Measurements from ENCODE around the gene SAP30BP. TPM values are rescaled to one million over a fixed set of nuclear protein-coding genes. Genes with fewer than 3 reads are reported as not detected.

Gene SAP30BP
- total RNA-seq, 1 experiment from 2014 or later = 149 TPM

DNA sequence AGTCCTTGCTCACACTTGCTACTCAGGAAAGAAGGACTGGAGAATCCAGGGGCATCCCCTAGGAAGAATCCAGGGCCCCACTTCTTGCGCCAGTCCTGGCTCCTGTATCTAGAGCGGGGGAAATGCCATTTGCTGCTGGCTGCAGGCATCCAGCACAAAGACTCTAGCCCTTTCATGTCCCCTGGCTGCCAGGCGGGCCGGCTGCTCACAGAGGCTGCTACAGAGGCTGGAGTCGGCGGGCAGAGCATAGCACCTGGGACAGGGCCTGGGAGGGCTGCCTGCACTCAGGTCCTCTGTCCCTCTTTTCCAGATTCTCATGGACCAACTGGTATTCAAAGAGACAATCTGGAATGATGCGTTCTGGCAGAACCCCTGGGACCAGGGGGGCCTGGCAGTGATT, 20.1 kb upstream of the SAP30BP start:
- ATAC-seq (no peak), DNase-seq (ENCODE audit: low read depth, low spot score) (no peak)
- Histone ChIP-seq H3K27me3 (ENCODE audit: insufficient read depth, low read length) (no peaks in the 10 kb centered on the region), H3K4me3 (replicated peaks in 1 of 2; ENCODE audit: low read depth in 1 of 2, low read length in 2 of 2) (no peak overlapping the region), H3K27ac (ENCODE audit: low read depth, low read length) (no peak overlapping the region; the same call in 1 of the 2 replicates), H3K9me2 (ENCODE audit: insufficient read depth) (no peaks in the 10 kb centered on the region), H3K4me2 (ENCODE audit: low read length) (peak overlapping the region; percentile 91; the same call in 1 of the 2 replicates), H2AFZ (ENCODE audit: low read depth, low read length, poor library complexity, severe bottlenecking) (no peak overlapping the region), H3K9me3 (ENCODE audit: control insufficient read depth in 1 of 2, insufficient read depth in 1 of 2, low read depth in 1 of 2, low read length in 2 of 2) (no peaks in the 10 kb centered on the region), H3K9ac (ENCODE audit: low read length) (peak overlapping the region; percentile 72), H3K36me3 (ENCODE audit: control insufficient read depth in 1 of 2, insufficient read depth in 2 of 2, low read length in 2 of 2) (peaks cover 16 to 19% of the 10 kb centered on the region in 2 experiments; a peak in 3 of 4 replicates), H4K20me1 (ENCODE audit: insufficient read depth) (no peaks in the 10 kb centered on the region), H3K4me1 (ENCODE audit: control insufficient read depth in 1 of 2, insufficient read depth in 2 of 2, low read length in 2 of 2) (peaks cover 32 to 51% of the 10 kb centered on the region in 2 experiments), H3K79me2 (ENCODE audit: insufficient read depth, low read length) (no peaks in the 10 kb centered on the region)
- intact Hi-C loops (cut with micrococcal nuclease) = no loop called here
- ChIA-PET CTCF (interaction anchor here (0.7 to 3.6 kb wide), 4 partner anchors 7 to 103 kb away, joined by 3 to 80 read pairs (median 15); partner anchors contain the start of gene SMIM5), POLR2A (interaction anchor here (2.5 to 2.8 kb wide), 2 partner anchors 14 to 133 kb away, joined by 13 to 17 read pairs; partner anchors contain the start of gene SMIM5), RAD21 (ENCODE audit: low non-redundant PET in 1 of 2, low total read pairs in 2 of 2, uncharacterized antibody in 2 of 2, unreplicated experiment in 2 of 2) (no interaction called here)
- BruUV-seq (replicated peaks) = no TSS peak
- TF ChIP-seq, protein P1, sequence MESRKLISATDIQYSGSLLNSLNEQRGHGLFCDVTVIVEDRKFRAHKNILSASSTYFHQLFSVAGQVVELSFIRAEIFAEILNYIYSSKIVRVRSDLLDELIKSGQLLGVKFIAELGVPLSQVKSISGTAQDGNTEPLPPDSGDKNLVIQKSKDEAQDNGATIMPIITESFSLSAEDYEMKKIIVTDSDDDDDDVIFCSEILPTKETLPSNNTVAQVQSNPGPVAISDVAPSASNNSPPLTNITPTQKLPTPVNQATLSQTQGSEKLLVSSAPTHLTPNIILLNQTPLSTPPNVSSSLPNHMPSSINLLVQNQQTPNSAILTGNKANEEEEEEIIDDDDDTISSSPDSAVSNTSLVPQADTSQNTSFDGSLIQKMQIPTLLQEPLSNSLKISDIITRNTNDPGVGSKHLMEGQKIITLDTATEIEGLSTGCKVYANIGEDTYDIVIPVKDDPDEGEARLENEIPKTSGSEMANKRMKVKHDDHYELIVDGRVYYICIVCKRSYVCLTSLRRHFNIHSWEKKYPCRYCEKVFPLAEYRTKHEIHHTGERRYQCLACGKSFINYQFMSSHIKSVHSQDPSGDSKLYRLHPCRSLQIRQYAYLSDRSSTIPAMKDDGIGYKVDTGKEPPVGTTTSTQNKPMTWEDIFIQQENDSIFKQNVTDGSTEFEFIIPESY (IDR thresholded peaks at IDR 0.05; ENCODE audit: extremely low read depth, insufficient replicate concordance, low read length) = no peak
- TF ChIP-seq JUND (IDR thresholded peaks at IDR 0.05) = no peak

DNA sequence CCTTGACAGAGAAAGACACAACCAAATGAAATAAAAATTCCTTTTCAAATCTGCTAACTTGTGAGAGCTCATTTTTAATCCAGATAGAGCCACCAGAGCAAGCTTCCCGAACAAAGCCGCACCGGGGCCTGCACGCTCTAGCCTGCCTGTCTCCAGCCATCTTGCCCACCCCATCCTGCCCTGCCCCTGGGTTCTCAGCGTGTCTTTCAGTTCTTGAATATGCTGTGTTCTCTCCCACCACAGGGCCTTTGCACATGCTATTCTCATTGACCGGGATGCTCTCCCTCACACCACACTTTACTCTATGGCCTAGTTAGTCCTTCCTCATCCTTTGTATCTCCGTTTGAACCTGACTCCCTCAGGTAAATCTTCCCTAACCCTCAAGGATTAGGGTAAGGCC, 19.2 kb upstream of the SAP30BP start:
- intact Hi-C loops (cut with micrococcal nuclease) = no loop called here
- H3K79me2 ChIP-seq (ENCODE audit: insufficient read depth, low read length) = no peaks in the 10 kb centered on the region
- POLR2A ChIA-PET = no interaction called here
- no peak overlapping the region for H3K9ac ChIP-seq (ENCODE audit: low read length)
- H3K9me2 ChIP-seq (ENCODE audit: insufficient read depth) = no peaks in the 10 kb centered on the region
- CTCF ChIA-PET = interaction anchor here (1.1 to 1.5 kb wide), 2 partner anchors 15 to 100 kb away, joined by 4 to 8 read pairs; partner anchors contain the start of gene SMIM5
- H3K27me3 ChIP-seq (ENCODE audit: insufficient read depth, low read length) = no peaks in the 10 kb centered on the region
- peaks cover 16 to 19% of the 10 kb centered on the region in 2 experiments; a peak in 3 of 4 replicates for H3K36me3 ChIP-seq (ENCODE audit: control insufficient read depth in 1 of 2, insufficient read depth in 2 of 2, low read length in 2 of 2)
- H2AFZ ChIP-seq (ENCODE audit: low read depth, low read length, poor library complexity, severe bottlenecking) = no peak overlapping the region
- RAD21 ChIA-PET (ENCODE audit: low non-redundant PET in 1 of 2, low total read pairs in 2 of 2, uncharacterized antibody in 2 of 2, unreplicated experiment in 2 of 2) = no interaction called here
- DNase-seq (ENCODE audit: low read depth, low spot score) (no peak), ATAC-seq (no peak)
- no peaks in the 10 kb centered on the region for H3K9me3 ChIP-seq (ENCODE audit: control insufficient read depth in 1 of 2, insufficient read depth in 1 of 2, low read depth in 1 of 2, low read length in 2 of 2)
- H3K4me2 ChIP-seq (ENCODE audit: low read length) = no peak overlapping the region
- no peak overlapping the region for H3K27ac ChIP-seq (ENCODE audit: low read depth, low read length)
- H3K4me3 ChIP-seq (replicated peaks in 1 of 2; ENCODE audit: low read depth in 1 of 2, low read length in 2 of 2) = no peak overlapping the region
- peaks cover 23 to 42% of the 10 kb centered on the region in 2 experiments for H3K4me1 ChIP-seq (ENCODE audit: control insufficient read depth in 1 of 2, insufficient read depth in 2 of 2, low read length in 2 of 2)
- H4K20me1 ChIP-seq (ENCODE audit: insufficient read depth) = no peaks in the 10 kb centered on the region
- BruUV-seq (replicated peaks) = no TSS peak
- TF ChIP-seq POLR2A (IDR thresholded peaks at IDR 0.05; ENCODE audit: borderline replicate concordance, extremely low read depth, insufficient read depth, insufficient read length) (no peak), SRF (IDR thresholded peaks at IDR 0.05; ENCODE audit: low read depth) (no peak), CBX3 (IDR thresholded peaks at IDR 0.05; ENCODE audit: low read depth) (no peak), EZH2phosphoT487 (IDR thresholded peaks at IDR 0.05; ENCODE audit: borderline replicate concordance) (no peak), SP1 (IDR thresholded peaks at IDR 0.05; ENCODE audit: low read depth) (no peak), ELF1 (IDR thresholded peaks at IDR 0.05; ENCODE audit: borderline replicate concordance, low read depth) (no peak), CEBPB (IDR thresholded peaks at IDR 0.05; ENCODE audit: low read depth) (no peak), YY1 (IDR thresholded peaks at IDR 0.05; ENCODE audit: extremely low read depth, insufficient replicate concordance, low read depth, low read length) (no peak), POLR2AphosphoS5 (IDR thresholded peaks at IDR 0.05; ENCODE audit: low read depth, low read length) (no peak)
- TF ChIP-seq, protein P2, sequence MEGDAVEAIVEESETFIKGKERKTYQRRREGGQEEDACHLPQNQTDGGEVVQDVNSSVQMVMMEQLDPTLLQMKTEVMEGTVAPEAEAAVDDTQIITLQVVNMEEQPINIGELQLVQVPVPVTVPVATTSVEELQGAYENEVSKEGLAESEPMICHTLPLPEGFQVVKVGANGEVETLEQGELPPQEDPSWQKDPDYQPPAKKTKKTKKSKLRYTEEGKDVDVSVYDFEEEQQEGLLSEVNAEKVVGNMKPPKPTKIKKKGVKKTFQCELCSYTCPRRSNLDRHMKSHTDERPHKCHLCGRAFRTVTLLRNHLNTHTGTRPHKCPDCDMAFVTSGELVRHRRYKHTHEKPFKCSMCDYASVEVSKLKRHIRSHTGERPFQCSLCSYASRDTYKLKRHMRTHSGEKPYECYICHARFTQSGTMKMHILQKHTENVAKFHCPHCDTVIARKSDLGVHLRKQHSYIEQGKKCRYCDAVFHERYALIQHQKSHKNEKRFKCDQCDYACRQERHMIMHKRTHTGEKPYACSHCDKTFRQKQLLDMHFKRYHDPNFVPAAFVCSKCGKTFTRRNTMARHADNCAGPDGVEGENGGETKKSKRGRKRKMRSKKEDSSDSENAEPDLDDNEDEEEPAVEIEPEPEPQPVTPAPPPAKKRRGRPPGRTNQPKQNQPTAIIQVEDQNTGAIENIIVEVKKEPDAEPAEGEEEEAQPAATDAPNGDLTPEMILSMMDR (IDR thresholded peaks at IDR 0.05 in 2 of 3, conservative IDR thresholded peaks at IDR 0.05 in 1 of 3; ENCODE audit: borderline replicate concordance in 1 of 3, insufficient read depth in 1 of 3, low read depth in 2 of 3, low read length in 2 of 3) = no peak
- TF ChIP-seq, protein P1 (IDR thresholded peaks at IDR 0.05; ENCODE audit: extremely low read depth, insufficient replicate concordance, low read length) = no peak
- TF ChIP-seq, protein P3, sequence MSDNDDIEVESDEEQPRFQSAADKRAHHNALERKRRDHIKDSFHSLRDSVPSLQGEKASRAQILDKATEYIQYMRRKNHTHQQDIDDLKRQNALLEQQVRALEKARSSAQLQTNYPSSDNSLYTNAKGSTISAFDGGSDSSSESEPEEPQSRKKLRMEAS (IDR thresholded peaks at IDR 0.05) = no peak
